ENCODE results near the gene KANSL1.
"Not testable (repeated sequence)": the region's sequence is repeated elsewhere in the genome, so short reads cannot be mapped to it uniquely, and the experiment has no call there.

Gene KANSL1

DNA sequence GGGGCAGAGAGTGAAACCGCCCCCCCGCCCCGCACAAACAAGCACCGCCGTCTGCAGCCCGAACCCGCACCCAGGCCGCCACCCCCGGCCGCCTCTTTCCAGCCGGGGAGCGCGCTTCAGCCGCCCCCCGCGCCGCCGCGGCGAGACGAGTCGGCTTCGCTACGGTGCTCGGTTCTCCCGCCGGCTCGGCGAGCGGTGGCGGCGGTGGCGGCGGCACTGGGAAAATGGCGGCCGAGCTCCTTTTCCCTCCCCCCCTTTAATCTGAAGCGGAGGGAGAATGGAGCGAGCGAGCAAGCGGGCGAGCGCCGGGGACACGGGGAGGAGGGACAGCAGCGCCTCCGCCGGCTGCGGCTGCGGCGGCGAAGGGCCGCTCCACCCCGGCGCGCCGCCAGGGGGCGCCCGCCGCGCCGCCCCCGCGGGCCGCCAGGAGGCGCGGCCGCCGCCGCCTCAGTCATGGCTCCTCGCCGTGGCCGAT is at the start of gene KANSL1:
KANSL1 (minus strand) TSS at position 279 of the 475 bp plus-strand sequence. CDS start 21,286 bp downstream, outside the sequence.
- DNase-seq (ENCODE audit: low read depth in 2 of 2): peak; percentile 63 to 77

GRCh38 chr17:46231359-46231758 is 38.1 kb upstream of the KANSL1 start:
- DNase-seq (ENCODE audit: low read depth in 2 of 2): not testable (repeated sequence)

GRCh38 chr17:46225274-46225794 is 32.1 kb upstream of the KANSL1 start:
- DNase-seq (ENCODE audit: low read depth in 2 of 2): peak; percentile 77 to 93

DNA sequence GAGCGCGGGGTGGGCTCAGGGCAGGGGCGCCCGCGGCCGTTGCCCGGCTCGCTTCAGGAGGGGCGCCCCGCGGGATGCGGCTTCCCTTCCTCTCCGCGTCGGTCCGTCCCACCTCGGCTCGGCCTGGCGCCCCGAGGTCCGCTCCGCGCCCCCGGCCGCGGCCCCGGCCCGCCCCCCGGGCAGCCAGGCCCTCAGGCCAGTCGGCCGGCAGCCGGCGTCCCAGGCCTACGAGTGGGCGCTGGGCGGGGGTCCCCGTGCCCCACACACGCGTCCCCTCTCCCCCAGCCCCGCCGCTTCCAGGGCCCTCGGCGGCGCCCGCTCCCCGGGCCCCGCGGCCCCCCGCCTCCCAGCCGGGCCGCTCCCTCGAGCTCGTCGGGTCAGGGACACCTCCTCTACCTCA is 31.6 kb upstream of the KANSL1 start:
- DNase-seq (ENCODE audit: low read depth in 2 of 2): not testable (repeated sequence)

DNA sequence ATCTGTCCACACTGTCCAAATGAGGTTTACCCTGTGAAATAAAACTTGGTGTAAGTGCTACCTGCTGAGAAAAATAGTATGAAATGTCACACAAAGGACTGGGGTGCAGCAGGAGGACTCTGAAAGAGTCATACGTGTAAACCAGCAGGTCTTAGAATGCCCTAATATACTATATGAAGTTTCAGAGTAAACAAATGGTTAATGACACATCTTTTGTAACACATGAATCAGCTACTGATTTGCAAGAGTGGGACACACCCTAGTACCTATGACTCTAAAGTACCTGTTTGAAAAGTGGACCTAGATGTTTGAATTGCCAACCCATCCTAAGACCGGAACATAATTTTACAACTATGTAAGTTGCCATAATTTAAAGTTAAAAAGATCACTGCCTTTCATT is 29.8 kb upstream of the KANSL1 start:
- not testable (repeated sequence) for DNase-seq (ENCODE audit: low read depth in 2 of 2)

DNA sequence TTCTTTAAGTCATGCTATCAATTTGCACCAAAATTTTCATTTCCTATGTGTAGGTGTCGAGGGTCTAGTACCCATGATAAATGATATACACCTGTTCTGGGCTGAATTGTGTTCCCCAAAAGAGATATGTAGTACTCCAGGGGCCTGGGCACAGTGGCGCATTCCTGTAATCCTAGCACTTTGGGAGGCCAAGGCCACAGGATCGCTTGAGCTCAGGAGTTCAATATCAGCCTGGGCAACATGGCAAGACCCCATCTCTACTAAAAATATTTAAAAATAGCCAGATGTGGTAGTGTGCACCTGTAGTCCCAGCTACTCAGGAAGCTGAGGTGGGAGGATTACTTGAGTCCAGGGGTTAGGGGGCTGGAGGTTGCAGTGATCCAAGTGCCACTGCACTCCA is 23.5 kb upstream of the KANSL1 start:
- DNase-seq (ENCODE audit: low read depth in 2 of 2): no peak

GRCh38 chr17:46212634-46213435 is 19.6 kb upstream of the KANSL1 start:
- no peak for DNase-seq (ENCODE audit: low read depth in 2 of 2)

DNA sequence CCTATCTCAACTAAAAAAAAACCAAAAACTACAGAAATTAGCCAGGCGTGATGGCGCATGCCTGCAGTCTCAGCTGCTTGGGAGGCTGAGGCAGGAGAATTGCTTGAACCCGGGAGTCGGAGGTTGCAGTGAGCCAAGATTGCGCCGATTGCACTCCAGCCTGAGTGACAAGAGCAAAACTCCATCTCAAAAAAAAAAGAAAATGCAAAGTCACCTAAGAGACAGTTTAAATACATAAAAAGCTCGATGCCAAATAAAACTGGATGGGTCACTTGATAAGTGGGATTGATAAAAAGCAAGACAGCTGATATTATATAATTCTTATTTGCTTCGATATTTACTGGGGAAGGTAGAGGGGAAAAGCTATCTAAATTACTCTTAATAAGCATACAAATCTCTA is 15.8 kb upstream of the KANSL1 start:
- DNase-seq (ENCODE audit: low read depth in 2 of 2): no peak

GRCh38 chr17:46205975-46206374 is 12.7 kb upstream of the KANSL1 start:
- DNase-seq (ENCODE audit: low read depth in 2 of 2): no peak

DNA sequence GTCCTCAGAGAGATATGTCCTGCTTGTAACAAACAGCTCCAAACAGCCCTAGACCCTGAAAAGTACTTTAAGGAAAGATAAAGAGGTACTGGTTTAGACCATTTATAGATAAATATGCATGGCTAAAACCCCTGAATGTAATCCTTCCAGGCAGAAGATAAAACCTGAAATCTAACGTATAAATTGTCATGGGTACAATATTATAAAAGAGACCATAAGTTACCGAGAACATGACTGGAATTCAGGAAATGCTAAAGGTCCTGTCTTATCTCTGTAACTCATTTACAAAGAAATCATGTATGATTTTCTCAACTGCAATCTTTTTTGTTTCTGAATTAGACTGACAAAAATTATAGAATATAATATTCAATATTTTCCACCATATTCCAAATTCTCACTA is 9.2 kb upstream of the KANSL1 start:
- DNase-seq (ENCODE audit: low read depth in 2 of 2): no peak

DNA sequence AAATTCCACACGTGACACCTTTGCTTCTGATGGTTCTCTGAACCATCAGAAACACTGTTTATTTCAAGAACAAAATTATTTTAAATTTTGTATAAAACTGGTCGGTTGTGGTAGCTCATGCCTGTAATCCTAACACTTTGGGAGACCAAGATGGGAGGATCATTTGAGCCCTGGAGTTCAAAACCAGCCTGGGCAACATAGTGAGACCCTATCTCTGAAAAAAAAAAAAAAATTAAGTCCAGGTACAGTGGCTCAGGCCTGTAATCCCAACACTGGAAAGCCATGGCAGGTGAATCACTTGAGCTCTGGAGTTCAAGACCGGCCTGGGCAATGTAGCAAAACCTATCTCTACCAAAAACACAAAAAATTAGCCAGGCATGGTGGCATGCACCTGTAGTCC is 8.3 kb upstream of the KANSL1 start:
- DNase-seq (ENCODE audit: low read depth in 2 of 2): no peak

DNA sequence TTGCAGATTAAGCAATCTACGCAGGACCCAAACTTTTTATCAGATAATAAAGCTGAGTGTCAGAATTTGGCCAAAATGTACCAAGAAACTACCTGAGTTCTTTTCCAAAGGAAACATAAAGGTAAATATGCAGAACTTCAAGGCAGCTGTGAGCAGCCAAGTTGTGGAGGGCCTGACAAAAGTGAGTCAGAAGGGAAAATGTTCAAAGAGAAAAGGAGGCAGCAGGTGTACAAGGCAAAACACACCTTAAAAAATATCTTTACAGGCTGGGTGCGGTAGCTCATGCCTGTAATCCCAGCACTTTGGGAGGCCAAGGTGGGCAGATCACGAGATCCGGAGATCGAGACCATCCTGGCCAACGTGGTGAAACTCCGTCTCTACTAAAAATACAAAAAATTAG is 7.0 kb upstream of the KANSL1 start:
- DNase-seq (ENCODE audit: low read depth in 2 of 2): no peak

DNA sequence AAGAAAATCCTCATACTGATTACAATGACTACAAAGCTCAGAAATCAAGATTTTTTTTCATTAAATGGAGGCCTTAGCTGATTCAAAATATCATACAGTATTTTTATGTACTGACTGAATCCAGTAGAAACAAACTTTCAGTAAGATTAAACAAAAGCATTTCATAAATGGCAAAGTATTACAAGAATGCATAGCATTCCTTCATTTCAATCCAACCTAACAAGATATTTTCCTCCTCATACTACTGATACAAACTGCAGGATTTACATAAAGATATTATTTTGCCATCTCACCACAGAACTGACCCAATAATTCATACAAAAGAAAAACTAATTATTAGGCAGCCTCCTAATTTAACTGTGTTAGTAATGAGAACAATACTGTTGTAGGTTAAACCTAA is 6.2 kb upstream of the KANSL1 start:
- no peak for DNase-seq (ENCODE audit: low read depth in 2 of 2)

DNA sequence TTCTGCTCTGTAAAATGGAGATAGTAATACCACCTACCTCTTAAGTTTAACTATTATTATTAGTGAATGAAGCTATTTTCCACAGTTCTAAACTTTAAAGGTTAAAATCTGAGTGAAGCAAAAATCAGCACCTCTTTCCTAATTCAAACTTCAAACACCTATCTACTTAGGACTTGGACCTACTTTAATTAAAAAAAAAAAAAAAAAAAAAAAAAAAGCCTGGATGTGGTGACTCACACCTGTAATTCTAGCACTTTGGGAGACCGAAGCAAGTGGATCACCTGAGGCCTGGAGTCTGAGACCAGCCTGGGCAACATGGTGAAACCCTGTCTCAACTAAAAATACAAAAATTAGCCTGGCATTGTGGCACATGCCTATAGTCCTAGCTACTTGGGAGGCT is 5.0 kb upstream of the KANSL1 start:
- no peak for DNase-seq (ENCODE audit: low read depth in 2 of 2)

GRCh38 chr17:46197530-46197929 is 4.3 kb upstream of the KANSL1 start:
- no peak for DNase-seq (ENCODE audit: low read depth in 2 of 2)

- no peak for DNase-seq (ENCODE audit: low read depth in 2 of 2)
Measured at GRCh38 chr17:46195939-46196716, 2.9 kb upstream of the KANSL1 start.

- no peak for DNase-seq (ENCODE audit: low read depth in 2 of 2)
Measured at GRCh38 chr17:46195217-46195855, 2.1 kb upstream of the KANSL1 start.

- DNase-seq (ENCODE audit: low read depth in 2 of 2): no peak
Measured at GRCh38 chr17:46194393-46195216, 1.4 kb upstream of the KANSL1 start.

- peak; percentile 91 to 96 for DNase-seq (ENCODE audit: low read depth in 2 of 2)
Measured at GRCh38 chr17:46193626-46194392, 580 bp upstream of the KANSL1 start.

DNA sequence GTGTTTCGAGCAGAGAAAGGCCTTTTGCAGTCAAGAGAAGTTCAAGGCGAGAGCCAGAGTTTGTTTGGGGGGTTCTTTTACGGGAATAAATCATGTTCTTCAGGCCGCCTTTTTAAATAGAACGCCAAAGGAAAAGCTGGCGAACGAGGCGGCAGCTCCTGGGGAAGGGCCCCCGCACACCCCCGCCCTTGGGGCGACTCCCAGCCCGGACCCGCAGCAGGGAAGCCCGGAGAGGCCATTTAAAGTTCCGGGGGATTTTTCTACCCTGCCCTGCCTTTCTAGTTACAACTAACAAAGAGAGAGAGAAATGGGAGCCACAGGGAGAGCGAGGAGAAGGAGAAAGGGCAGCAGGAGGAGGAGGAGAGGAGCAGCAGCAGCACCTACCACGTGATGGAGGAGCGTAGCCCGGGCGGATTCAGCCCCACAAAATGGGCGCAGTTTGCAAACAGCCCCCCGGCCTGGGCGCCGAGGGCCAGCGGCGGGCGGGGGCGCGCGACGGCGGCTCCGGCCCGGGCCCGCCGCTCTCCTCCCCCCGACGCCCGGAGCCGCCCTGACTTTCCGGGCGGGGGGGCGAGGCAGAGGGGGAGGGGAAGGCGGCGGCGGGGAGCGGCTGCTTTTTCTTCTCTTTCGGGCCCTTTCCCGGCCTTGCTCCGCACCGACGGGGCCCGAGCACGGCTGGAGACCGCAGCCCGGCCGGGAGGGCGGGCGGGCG is 634 bp downstream of the KANSL1 start:
- peak; percentile 37 to 45 for DNase-seq (ENCODE audit: low read depth in 2 of 2)

Data from stimulated activated CD8-positive, alpha-beta memory T cell treated with anti-CD3 and anti-CD28 coated beads, Interleukin-2, amount 100 ng/mL, for 48 hours (primary cell).